GM12878 (cell line): Measurements from ENCODE around the gene RAB3IL1. TPM values are rescaled to one million over a fixed set of nuclear protein-coding genes. Genes with fewer than 3 reads are reported as not detected.

Experiments used
- ATAC-seq: fragments of 200-7000 bp; cut with Tn5 transposase; 3 replicates; pipeline ENCODE4 v1.9.1; 2020; ENCODE audit warnings: mild to moderate bottlenecking, moderate library complexity
- BruUV-seq: library from RNA; stranded (reverse); fragments of 400-500 nt; replicated peaks from 2 replicates; lab custom pipeline; 2021; lab: Mats Ljungman, UMichigan
- CTCF ChIA-PET: fragments of 300-600 bp; sonication (Branson Sonifier 250); formaldehyde crosslinking; extraction: SDS; loops from one replicate; lab custom pipeline; 2021; ENCODE audit warnings: inconsistent platforms; lab: Yijun Ruan, JAX
- POLR2A ChIA-PET: fragments of 350-600 bp; formaldehyde crosslinking; extraction: SDS; loops from one replicate; lab custom pipeline; 2021; ENCODE audit warnings: inconsistent platforms; lab: Charles Lee
- RAD21 ChIA-PET: fragments of 300-600 bp; sonication (Branson Sonifier 250); formaldehyde crosslinking; loops from one replicate; lab custom pipeline; 2023; ENCODE audit warnings: antibody characterized with exemption; ENCODE audit not compliant: unreplicated experiment; lab: Charles Lee
- SMC1A ChIA-PET: fragments of 300-600 bp; sonication (Branson Sonifier 250); formaldehyde crosslinking; loops from one replicate; lab custom pipeline; 2023; ENCODE audit not compliant: unreplicated experiment, uncharacterized antibody; lab: Charles Lee
- DNase-seq: peaks from one replicate; pipeline ENCODE4 v3.0.0-alpha.2; 2011; ENCODE audit warnings: low read depth, low spot score
- FAIRE-seq: peaks from 3 replicates; lab custom pipeline; 2011; peaks lifted over from hg19 to GRCh38; lab: Jason Lieb, UNC
- H2AFZ ChIP-seq: 2 replicates; pipeline ENCODE4 v1.6.0; 2011; ENCODE audit warnings: low read depth, low read length, control low read depth; ENCODE audit not compliant: control insufficient read depth
- H3K27ac ChIP-seq: 2 replicates; pipeline ENCODE4 v1.5.1; 2011; ENCODE audit warnings: control low read depth; ENCODE audit not compliant: control insufficient read depth, insufficient read depth
- H3K27me3 ChIP-seq, 2 experiments: replicated peaks in 1 of 2; 2 replicates each; pipeline versions ENCODE4 v1.6.0 to v1.6.1; 2011; ENCODE audit warnings: low read length in 1 of 2; ENCODE audit not compliant: control insufficient read depth in 2 of 2, insufficient read depth in 2 of 2
- H3K36me3 ChIP-seq, 2 experiments: 2 replicates each; pipeline ENCODE4 v1.5.1; 2011; ENCODE audit warnings: low read length in 1 of 2; ENCODE audit not compliant: control insufficient read depth in 2 of 2, insufficient read depth in 2 of 2
- H3K4me1 ChIP-seq: 2 replicates; pipeline ENCODE4 v1.6.1; 2011; ENCODE audit warnings: mild to moderate bottlenecking, low read length, moderate library complexity, mixed read lengths; ENCODE audit not compliant: control insufficient read depth, insufficient read depth
- H3K4me2 ChIP-seq: 2 replicates; pipeline ENCODE4 v1.6.0; 2011; ENCODE audit warnings: control low read depth; ENCODE audit not compliant: control insufficient read depth, insufficient read depth
- H3K4me3 ChIP-seq: fragments of 200-600 bp; sonication (generic); 2 replicates; pipeline ENCODE4 v1.5.1; 2016
- H3K79me2 ChIP-seq: 2 replicates; pipeline ENCODE4 v1.6.0; 2011; ENCODE audit warnings: low read length; ENCODE audit not compliant: control insufficient read depth, insufficient read depth
- H3K9ac ChIP-seq: 2 replicates; pipeline ENCODE4 v1.8.0; 2011; ENCODE audit warnings: low read length, control low read depth, mixed read lengths; ENCODE audit not compliant: control insufficient read depth, insufficient read depth
- H3K9me3 ChIP-seq: replicated peaks from 3 replicates; pipeline ENCODE4 v1.5.1; 2011; ENCODE audit warnings: mild to moderate bottlenecking, low read length; ENCODE audit not compliant: control insufficient read depth, insufficient read depth
- H4K20me1 ChIP-seq: 2 replicates; pipeline ENCODE4 v1.6.0; 2011; ENCODE audit not compliant: control insufficient read depth, insufficient read depth
- EZH2 ChIP-seq: IDR thresholded peaks from 2 replicates; pipeline ENCODE4 v1.6.1; 2012; ENCODE audit warnings: low read depth, mild to moderate bottlenecking, control low read depth, inconsistent platforms, low read length, borderline replicate concordance; ENCODE audit not compliant: control insufficient read depth
- MEF2B ChIP-seq: fragments of 450-650 bp; IDR thresholded peaks from 2 replicates; pipeline ENCODE4 v1.6.1; 2018; ENCODE audit warnings: mild to moderate bottlenecking, moderate library complexity; ENCODE audit not compliant: partially characterized antibody, poor library complexity, severe bottlenecking
- NFYA ChIP-seq: IDR thresholded peaks from 2 replicates; pipeline ENCODE4 v1.6.1; 2011; ENCODE audit warnings: low read depth, mild to moderate bottlenecking, low read length, improper control_type of control experiment, borderline replicate concordance
- SREBF1 ChIP-seq: IDR thresholded peaks from 2 replicates; pipeline ENCODE4 v1.6.1; 2012; ENCODE audit warnings: mild to moderate bottlenecking, low read length
- WGBS: methylation state at CpG from one replicate; pipeline ENCODE4 v1.1.6; 2016; ENCODE audit warnings: low lambda C conversion rate; ENCODE audit not compliant: insufficient replicate concordance, insufficient coverage; ENCODE audit errors: missing lambda C conversion rate; 5-methylcytosine and 5-hydroxymethylcytosine counted together
- in situ Hi-C: fragments of 300-500 bp; cut with MboI; formaldehyde crosslinking; loops from 9 replicates; pipeline ENCODE4 v1.14.3; 2018; ENCODE audit warnings: mixed read lengths
- intact Hi-C: fragments of 100-400 bp; cut with micrococcal nuclease; formaldehyde crosslinking; loops from one replicate; pipeline ENCODE4 v1.14.2; 2022; ENCODE audit not compliant: unreplicated experiment
- polyA plus RNA-seq, 11 experiments: library from polyadenylated mRNA; depleted of rRNA in 4 of 11; unstranded in 6 of 11; stranded (reverse) in 5 of 11; fragments of >200 nt; fragmentation: Nextera tagmentation in 4 of 11; fragmentation: Illumina TruSeq in 1 of 11; extraction: Ambion mirVana in 4 of 11; extraction: Trizol in 1 of 11; gene quantifications; 1 replicate in 1 of 11; 2 replicates in 10 of 11; pipeline versions ENCODE4 v1.2.1 to v1.2.3, GENCODE V29; 2011 to 2016; ENCODE audit warnings: inconsistent platforms in 2 of 11, missing spikeins in 2 of 11, low read depth in 1 of 11
- total RNA-seq, 4 experiments: library from RNA; depleted of rRNA in 3 of 4; stranded (reverse); fragments of >200 nt in 3 of 4; fragmentation: Illumina TruSeq in 1 of 4; extraction: Trizol in 1 of 4; gene quantifications; 2 replicates each; pipeline versions ENCODE4 v1.2.1 to v1.2.3, GENCODE V29; 2013 to 2021
- TF ChIP-seq, protein P1 (sequence below): fragments of 450-650 bp; IDR thresholded peaks from 2 replicates; pipeline ENCODE4 v1.6.1; 2017; ENCODE audit warnings: antibody characterized with exemption, mild to moderate bottlenecking, moderate library complexity
- TF ChIP-seq, protein P2 (sequence below): fragments of 450-650 bp; IDR thresholded peaks from 2 replicates; pipeline ENCODE4 v1.6.1; 2014; ENCODE audit warnings: mild to moderate bottlenecking

The RAB3IL1 gene
- total and polyA plus RNA-seq, 10 of the 15 experiments (the other 5 are each of a cell fraction or from before 2014, with no cell fraction given) = 0.04 TPM; not detected in 9

DNA sequence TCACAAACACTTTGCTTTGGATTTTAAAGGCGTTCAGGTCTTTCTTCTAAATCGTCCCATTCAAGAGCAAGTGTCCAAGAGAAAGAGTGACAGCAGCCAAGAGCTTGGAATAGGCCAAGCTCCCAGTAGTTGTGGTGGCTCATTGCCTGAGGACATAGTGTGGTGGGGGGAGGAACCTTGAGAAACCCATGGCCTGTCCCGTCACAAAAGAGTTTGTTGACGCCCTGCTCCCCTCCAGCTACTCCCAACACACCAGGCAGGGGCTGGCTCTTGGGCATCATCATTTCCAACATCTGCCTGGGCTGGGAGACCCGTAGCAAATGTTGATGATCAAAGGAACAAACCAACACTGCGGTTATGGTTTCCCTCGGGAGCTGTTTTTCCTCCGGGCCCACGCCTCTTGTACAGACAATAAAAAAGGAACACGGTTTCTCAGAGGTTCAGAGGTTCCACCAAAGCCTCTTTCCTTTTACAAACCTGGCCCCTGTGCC is 46.8 kb downstream of the RAB3IL1 start:
- Histone ChIP-seq H2AFZ (no peak overlapping the region), H3K27me3 (no peaks in the 10 kb centered on the region; a peak in 1 of 4 replicates), H3K4me3 (no peak overlapping the region), H3K4me2 (no peak overlapping the region), H3K27ac (no peak overlapping the region), H3K9ac (no peak overlapping the region), H3K4me1 (no peaks in the 10 kb centered on the region), H4K20me1 (no peaks in the 10 kb centered on the region), H3K79me2 (no peaks in the 10 kb centered on the region), H3K36me3 (peaks cover 0 to 4% of the 10 kb centered on the region in 2 experiments; a peak in 2 of 4 replicates), H3K9me3 (no peaks in the 10 kb centered on the region)
- no peak; the same call in 2 of the 3 replicates for ATAC-seq
- intact Hi-C loops (loop anchor here (2.0 to 5.0 kb wide), 2 partner anchors 73 to 76 kb away; no protein-coding TSS in a partner anchor), in situ Hi-C loops (no loop called here)
- ChIA-PET SMC1A (interaction anchor here (0.6 to 2.4 kb wide), 9 partner anchors 11 to 238 kb away, joined by 3 to 13 read pairs (median 9); no protein-coding TSS in a partner anchor), CTCF (interaction anchor here (0.6 to 5.3 kb wide), 18 partner anchors 10 to 292 kb away, joined by 3 to 49 read pairs (median 4); partner anchors contain the start of genes FADS2, FEN1 and TMEM258), RAD21 (interaction anchor here (0.6 to 3.3 kb wide), 10 partner anchors 10 to 873 kb away, joined by 3 to 19 read pairs (median 6); no protein-coding TSS in a partner anchor), POLR2A (interaction anchor here (1.2 kb wide), 1 partner anchor 78 kb away, joined by 3 read pairs; the partner anchor contains the start of gene FEN1)
- no peak for TF ChIP-seq NFYA
- TF ChIP-seq MEF2B = peak; percentile 18
- TF ChIP-seq EZH2 = no peak
- no peak for TF ChIP-seq SREBF1
- TF ChIP-seq, protein P1, sequence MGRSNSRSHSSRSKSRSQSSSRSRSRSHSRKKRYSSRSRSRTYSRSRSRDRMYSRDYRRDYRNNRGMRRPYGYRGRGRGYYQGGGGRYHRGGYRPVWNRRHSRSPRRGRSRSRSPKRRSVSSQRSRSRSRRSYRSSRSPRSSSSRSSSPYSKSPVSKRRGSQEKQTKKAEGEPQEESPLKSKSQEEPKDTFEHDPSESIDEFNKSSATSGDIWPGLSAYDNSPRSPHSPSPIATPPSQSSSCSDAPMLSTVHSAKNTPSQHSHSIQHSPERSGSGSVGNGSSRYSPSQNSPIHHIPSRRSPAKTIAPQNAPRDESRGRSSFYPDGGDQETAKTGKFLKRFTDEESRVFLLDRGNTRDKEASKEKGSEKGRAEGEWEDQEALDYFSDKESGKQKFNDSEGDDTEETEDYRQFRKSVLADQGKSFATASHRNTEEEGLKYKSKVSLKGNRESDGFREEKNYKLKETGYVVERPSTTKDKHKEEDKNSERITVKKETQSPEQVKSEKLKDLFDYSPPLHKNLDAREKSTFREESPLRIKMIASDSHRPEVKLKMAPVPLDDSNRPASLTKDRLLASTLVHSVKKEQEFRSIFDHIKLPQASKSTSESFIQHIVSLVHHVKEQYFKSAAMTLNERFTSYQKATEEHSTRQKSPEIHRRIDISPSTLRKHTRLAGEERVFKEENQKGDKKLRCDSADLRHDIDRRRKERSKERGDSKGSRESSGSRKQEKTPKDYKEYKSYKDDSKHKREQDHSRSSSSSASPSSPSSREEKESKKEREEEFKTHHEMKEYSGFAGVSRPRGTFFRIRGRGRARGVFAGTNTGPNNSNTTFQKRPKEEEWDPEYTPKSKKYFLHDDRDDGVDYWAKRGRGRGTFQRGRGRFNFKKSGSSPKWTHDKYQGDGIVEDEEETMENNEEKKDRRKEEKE = no peak
- TF ChIP-seq, protein P2, sequence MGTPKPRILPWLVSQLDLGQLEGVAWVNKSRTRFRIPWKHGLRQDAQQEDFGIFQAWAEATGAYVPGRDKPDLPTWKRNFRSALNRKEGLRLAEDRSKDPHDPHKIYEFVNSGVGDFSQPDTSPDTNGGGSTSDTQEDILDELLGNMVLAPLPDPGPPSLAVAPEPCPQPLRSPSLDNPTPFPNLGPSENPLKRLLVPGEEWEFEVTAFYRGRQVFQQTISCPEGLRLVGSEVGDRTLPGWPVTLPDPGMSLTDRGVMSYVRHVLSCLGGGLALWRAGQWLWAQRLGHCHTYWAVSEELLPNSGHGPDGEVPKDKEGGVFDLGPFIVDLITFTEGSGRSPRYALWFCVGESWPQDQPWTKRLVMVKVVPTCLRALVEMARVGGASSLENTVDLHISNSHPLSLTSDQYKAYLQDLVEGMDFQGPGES = no peak
- no peak for DNase-seq
- WGBS = 9% methylated on average over 10 of the region's 10 CpGs
- no TSS peak for BruUV-seq
- FAIRE-seq = peak; percentile 27
